Measurements from ENCODE around the gene POMGNT2.
"Not testable (repeated sequence)": the region's sequence is repeated elsewhere in the genome, so short reads cannot be mapped to it uniquely, and the experiment has no call there.

The POMGNT2 gene

DNA sequence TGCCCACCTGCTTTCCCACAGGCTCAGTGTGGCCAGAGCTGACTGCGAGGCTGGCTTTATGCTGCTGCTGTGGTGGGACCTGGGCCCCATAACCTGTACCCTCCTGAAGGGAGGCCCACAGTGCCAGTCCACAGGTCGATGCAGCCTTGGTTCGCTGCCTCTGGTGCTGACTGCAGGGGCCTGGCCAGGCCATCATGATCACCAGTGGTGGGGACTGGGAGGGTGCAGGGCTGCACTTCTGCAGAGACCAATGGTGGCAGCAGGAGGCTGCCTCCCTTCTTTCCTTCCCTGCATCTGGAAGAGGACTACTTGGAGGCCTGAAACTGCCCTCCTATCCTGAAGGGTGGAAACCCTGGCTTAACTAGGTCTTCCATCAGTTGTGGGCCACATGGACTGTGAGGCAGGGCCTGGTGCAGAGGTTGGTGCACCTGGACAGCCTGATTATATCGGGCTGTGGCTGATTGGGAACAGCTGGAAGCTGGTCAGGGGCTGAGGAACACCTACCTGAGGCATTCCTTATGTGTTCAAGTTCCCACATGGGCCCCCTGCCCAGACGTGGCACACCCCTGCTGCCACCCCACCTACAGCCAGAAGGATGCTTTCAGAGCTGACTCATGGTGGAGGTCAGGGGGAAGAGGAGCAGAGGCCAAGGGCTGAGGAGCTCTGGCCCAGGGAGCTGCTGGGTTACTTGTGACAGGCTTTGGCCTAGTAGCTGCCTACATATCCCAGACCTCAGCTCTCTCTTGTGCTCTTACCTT is 29.8 kb downstream of the POMGNT2 start:
- no peak for DNase-seq (ENCODE audit: low spot score)

DNA sequence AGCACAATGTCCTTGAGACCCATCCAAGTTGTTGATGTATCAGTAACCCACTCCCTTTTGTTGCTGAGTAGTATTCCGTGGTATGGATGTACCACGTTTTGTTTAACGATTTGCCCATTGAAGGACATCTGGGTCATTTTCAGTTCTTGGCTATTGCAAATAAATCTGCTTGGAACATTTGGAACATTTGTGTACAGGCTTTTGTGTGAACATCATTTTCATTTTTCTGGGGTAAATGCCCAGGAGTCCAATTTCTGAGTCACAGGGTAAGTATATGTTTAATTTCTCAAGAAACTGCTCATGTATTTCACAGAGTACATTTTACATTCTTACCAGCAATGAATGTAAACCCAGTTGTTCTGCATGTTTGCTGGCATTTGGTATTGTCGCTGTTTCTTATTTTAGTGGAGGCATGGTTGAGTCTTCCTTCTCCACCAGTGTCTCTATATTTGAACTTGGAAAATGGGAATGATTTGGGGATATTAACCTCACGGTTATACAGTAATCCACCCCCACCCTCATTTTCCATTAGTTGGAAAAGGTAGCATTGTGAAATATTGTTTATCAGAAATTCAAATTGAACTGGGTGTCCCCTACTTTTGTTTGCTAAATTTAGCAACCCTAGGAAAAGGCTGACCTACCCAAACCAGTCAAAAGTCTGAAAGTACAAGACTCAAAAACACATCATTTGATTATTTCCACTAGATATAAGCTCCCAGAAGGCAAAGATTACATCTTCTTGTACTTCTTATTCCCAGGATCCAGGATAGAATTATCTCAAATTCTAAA is 30.8 kb downstream of the POMGNT2 start:
- DNase-seq (ENCODE audit: low spot score) = no peak

DNA sequence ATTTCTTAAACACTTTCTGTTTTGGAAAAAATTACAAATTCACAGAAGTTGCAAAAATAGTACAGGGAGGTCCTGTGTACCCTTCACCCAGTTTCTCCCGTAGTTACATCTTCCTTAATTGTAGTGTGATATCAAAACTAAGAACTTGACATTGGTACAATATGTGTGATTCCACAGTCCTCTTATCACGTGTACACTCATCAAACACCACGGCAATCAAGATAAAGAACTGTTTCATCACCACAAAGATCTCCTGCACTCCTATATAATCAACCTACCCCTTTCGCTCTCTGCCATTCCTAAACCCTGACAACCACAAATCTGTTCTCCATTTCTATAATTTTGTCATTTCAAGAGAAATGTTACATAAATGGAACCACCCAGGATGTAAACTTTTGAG is 31.4 kb downstream of the POMGNT2 start:
- DNase-seq (ENCODE audit: low spot score) = no peak

DNA sequence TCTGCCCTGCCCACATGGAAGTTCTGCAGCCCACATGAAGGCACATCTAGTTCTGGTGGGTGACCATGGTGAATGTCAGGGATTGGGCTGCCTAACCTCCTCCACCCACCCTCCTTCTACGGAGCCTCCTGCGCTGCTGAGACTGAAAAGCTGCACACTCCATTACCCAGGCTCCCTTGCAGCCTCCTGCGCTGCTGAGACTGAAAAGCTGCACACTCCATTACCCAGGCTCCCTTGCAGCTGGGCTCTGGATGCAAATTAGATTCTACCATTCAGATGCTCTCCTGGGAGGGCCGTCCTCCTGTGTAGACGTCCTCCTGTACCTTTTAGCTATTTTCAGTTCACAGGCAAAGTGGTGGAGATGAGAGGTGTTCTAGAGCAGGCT is 32.1 kb downstream of the POMGNT2 start:
- peak; percentile 79 for DNase-seq (ENCODE audit: low spot score)

DNA sequence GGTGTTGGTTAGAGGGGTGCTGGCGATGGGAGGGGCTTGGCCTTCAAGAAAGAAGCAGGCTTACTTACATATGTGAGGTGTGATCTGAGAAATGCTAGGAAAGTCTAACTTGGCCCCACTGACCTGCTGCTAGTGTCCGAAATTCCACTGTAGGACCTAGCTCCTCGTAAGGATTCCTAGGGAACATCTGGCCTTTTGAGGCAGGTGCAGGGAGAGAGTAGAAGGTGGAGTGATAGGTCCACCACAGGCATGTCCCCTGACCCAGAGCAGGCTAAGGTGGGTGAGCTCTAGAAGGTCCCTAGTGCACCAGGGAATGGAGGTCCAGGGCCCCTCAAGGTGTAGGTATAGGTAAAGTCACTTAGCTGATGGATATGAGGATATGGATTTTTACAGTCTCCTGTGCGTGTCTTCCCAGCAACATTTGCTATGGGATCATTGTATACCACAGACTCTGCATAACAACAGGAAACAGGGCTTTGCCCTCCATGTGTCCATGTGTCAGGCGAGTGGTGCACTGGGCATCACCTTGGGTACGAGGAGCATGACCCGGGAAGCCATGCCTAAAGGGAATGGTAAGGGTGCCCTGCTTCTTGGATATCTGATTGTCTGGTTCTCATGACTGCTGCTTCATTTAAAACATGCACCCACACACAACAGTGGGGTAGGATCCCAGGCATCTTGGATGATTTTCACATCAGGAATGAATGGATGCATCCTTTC is 32.6 kb downstream of the POMGNT2 start:
- no peak for DNase-seq (ENCODE audit: low spot score)

DNA sequence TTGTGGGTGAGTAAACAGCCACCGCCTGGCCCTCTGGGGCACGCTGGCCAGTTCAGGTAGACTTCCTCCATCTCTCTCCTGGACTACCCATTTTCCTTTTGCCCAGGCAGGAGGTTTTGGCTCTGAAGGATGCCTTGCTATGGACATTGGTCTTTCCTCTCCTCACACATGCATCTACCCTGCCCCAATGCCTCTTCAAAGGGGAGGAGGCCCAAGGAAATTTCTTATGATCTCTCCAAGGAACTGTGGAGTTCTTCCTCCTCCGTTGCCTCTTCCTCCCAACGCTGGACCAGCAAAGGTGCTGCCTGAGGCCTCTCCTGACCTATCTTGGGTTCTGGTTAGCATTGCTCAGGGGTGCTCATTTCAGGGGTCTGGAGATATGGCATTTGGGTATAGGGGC is 33.5 kb downstream of the POMGNT2 start:
- DNase-seq (ENCODE audit: low spot score) = no peak

DNA sequence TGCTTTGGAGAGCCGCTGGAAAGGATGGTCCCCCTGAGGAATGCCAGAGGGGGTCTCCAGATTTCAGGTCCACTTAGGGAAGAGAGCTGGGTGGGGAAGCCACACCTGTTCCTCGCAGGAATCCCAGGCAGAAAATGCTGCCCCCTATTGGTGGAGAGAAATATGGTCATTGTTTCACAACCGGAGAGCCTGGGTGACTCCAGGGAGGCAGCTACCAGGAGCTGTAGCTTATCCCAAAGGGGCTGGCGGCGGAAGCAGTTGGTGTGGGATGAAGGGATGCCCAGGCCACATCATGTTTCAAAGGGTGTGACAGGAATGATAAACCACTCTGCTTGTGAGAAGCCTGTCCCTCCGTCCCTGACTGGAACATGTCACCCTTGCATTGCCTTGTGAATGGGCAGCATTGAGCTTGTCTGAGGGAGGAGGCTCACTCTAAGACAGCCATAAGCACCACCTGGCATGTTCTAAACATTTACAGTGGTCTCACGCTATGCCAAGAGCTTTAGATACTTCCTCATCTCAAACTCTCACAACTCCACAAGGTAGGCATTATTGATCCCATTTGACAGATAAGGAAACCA is 34.5 kb downstream of the POMGNT2 start:
- no peak for DNase-seq (ENCODE audit: low spot score)

DNA sequence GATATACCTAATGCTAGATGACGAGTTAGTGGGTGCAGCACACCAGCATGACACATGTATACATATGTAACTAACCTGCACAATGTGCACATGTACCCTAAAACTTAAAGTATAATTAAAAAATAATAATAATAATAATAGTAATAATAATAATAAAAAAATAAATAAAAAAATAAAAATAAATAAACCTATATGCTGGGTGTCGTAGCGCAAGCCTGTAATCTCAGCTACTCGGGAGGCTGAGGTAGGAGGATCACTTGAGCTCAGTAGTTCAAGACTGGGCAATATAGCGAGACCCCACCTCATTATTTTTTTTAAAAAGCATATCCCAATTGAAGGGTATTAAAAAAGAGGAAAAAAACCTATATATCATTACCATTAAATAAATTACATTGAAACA is 35.2 kb downstream of the POMGNT2 start:
- not testable (repeated sequence) for DNase-seq (ENCODE audit: low spot score)

DNA sequence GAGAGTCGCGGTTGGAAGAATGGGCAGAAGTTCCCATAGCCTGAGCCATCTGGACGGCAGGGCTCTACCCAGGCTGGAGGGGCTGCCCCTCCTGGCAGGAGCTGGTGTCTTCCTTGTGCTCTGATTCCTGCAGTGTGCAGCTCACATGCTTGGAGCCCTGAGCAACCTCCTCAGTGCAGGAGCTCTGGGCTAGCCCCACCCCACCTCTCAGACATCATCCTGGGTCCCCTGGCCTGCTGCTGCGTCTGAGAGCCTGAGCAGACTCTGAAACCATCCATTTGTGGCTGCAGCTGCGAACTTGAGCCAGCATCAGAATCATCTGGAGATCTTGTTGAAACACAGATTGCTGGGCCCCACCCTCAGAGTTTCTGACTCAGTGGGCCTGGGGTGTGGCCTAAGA is 42.8 kb downstream of the POMGNT2 start:
- no peak for DNase-seq (ENCODE audit: low spot score)

DNA sequence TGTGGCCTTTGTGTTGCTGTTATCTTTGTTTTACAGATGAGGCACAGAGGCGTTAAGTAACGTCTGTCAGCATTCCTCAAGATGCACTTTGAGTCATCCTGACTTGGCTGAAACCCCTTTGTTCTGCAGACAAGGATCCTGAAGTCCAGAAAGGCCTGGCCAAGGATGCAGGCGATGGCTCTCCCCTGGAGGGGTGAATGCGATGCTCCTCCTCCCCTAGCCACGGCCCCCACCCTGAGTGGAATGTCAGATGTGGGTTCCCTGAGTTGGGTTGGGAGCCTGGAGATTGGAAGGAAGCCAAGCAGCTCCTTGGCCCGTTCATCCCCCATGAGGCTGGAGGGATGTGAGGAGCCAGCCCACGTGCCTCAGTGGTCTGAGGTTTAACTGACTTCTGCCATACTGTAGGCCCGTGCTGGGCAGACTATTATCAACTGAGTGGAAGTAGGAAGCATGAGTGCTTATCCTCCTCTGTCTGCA is 43.3 kb downstream of the POMGNT2 start:
- no peak for DNase-seq (ENCODE audit: low spot score)

DNA sequence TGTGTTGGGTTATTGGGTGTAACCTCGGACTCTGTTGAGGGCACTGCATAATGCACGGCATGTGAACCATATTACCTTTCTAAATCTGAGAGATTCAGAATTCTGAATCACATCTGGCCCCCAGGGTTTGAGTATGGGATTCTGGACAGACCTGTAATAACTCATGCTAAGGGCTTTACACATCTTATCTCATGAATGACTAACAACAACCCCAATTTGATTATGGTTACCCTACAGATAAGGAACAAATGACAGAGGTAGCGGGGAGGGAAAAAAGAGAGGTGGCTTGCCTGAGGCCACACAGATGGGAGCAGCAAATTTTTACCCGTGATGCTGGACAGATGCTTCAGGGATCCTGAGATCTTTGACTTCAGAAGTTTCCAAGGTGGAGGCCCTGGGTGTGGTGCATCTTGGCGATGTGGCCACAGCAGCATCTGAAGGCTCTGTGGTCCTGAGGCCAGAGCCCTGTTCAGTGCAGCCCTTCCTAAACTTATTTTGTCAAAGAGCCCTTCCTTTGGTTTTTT is 43.8 kb downstream of the POMGNT2 start:
- DNase-seq (ENCODE audit: low spot score) = no peak

DNA sequence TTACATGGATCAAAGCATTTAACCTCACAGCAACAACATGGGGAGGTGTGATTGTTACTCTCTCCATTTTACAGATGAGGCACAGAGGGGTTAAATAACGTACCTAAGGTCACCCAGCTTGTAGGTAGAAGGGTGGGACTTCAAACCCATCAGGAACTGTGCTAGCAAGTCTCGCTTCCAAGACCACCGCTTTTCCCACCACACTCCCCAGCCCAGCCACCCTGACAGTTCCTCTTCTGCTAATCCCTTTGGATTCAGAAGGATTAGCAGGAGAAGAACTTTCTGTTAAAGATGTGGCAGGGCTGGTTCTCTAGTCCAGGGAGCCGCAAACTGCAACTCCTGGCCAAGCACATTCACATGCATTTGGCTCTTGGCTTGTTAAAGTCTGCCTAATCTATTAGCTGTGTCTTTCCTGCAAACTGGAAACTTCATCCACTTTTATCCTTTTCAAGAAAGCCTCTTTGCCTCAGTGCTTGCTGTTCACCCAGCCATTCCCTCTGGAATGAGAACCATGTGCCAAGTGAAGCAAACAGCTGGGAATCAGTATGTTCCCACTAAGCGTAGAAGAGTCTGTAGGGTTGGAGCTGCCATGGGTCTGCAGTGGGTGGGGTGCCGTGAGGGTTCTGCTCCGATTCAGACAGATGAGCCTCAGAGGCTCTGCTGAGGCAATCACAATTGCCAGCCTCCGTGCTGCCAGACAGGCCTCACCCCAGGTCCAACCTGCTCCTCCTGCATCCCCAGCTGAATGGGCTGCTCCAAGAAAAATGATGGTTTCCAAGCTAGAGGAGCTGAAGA is 44.6 kb downstream of the POMGNT2 start:
- DNase-seq (ENCODE audit: low spot score) = no peak

DNA sequence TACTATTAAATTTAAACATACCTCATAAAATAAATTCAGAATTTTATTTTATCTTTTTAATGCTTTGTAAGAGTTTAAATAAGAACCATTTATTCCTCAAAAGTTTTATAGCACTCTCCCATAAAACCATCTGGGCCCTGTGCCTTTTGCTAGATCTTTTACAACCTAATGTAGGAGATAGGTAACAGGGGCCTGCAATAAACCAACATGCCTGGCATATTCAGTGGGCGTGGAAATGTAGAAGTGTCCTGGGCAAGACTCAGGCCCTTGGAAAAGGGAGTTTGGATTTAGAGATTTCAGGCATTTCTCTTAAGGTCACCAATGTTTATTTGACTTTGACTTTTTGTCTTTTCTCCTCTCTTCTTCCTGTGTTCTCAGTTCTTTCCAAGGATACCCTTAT is 46.4 kb downstream of the POMGNT2 start:
- no peak for DNase-seq (ENCODE audit: low spot score)

DNA sequence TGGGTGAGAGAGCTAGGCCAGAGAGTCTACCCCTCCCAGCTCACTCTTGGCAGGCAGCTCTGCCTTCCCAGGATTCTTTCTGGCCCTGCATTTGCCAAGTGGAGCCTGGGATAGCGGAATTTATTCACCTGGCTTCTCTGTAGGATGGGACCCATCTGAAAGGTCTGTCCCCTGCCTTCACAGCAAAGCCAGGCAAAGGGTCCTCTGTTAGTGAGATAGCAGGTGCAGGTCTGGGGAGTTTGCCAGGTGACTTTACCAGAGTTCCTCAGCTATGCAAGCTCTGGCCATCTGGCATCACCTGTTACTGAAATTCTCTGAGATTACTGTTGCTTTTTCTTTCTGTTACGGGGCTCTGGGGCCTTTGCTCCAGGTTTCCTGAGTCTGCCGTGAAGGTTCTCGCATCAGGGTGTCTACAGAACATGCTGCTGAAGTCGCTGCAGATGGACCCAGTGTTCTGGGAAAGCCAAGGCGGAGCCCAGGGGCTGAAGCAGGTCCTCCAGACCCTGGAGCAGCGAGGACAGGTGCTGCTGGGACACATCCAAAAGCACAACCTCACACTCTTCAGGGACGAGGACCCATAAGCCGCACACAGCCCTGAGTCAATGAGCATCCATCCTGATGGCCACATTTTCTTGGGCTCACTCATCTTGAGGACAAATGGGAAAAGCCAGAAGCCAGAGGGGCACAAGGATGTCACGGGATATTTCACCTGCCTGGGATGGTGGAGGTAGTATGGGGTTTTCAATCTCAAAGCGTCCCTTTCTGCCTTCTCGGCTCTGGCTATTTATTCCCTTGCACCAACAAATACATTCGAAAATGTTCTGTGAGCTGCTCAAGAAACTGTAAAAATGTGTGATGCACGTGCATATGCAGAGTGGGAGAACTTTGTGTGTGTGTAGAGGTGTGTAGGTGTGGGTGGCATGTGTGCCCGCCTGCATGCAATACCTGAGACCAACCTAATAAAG is 49.8 kb downstream of the POMGNT2 start:
- DNase-seq (ENCODE audit: low spot score) = no peak

DNA sequence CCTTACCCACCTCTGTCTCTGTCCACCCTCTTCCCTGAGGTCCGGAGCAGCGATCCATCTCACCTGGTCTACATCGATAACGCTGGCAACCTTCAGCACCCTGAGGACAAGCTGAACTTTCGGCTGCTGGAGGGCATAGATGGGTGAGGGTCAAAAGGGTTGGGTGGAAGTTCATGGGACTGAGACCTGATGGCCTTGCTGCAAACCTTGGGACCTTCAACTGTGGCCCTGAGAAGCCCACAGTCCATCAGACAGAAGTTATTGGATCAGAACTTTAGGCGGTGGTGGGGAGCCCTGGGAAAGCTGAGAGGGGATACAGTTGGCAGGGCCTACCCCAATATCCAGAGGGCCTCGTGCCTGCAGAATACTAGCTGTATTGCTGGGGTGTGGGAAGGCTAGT is 50.5 kb downstream of the POMGNT2 start:
- DNase-seq (ENCODE audit: low spot score) = no peak

DNA sequence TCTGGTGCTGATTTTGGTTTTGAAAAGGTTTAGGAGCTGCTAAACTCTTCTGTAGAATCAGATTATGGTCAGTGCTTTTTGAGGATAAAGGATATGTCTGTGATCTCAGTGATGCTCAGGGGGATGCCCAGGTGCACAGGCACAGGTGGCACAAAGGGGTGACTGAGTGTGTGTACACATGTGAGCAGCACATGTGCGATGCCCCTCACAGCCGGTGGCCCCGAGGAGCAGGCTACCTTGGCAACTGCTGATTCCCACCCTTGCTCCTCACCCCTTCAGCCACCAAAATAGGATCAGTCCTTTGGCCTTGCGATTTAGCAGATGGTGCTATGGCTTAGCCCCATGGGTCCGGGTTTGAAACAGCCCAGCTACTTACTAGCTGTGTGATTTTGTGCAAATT is 51.1 kb downstream of the POMGNT2 start:
- no peak for DNase-seq (ENCODE audit: low spot score)

DNA sequence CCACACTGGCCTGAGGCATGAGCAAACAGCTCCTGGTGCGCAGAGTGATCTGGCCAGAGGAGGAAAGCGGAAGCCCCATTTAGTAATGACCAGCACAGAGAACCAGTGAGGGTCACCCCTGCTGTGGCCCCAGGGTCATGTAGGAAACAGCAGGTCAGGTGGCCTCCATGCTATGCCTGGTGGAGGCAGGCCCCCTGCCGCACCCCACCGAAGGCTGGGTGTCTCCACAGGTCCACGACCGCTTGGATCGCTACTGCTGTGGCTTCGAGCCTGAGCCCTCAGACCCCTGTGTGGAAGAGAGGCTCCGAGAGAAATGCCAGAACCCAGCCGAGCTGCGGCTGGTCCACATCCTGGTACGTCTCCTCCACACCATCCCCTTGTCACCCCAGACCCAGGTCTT is 52.6 kb downstream of the POMGNT2 start:
- no peak for DNase-seq (ENCODE audit: low spot score)

DNA sequence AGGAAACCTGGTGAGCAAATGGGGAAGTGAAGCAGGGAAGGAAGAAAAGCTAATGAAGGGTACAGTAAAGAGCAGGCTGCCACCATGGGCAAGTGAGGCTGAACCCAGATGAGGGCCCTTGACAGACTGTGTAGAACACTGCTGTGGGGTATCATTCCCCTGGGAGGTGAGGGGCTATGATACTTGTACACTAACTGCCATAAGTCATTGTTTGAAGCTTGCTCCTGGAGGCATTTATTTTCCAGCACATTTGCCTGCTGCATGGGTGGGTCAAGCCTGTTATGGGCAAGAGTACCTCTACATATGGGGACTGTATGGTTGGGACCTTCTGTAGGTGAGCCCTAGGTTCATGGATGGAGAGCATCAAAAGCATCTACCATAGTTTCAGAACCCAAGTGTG is 57.4 kb downstream of the POMGNT2 start:
- no peak for DNase-seq (ENCODE audit: low spot score)

DNA sequence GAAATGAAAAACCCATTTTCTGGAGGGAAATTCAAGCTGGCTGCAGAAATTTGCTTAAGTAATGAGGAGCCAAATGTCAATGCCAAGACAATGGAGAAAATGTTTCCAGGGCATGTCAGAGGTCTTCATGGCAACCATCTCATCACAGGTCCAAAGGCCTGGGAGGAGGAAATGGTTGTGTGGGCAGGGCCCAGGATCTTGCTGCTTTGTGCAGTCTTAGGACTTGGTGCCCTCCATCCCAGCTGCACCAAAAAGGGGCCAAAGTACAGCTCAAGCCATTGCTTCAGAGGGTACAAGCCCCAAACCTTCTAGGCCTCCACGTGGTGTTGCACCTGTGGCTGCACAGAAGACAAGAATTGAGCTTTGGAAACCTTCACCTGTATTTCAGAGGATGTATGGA is 59.3 kb downstream of the POMGNT2 start:
- DNase-seq (ENCODE audit: low spot score) = no peak

DNA sequence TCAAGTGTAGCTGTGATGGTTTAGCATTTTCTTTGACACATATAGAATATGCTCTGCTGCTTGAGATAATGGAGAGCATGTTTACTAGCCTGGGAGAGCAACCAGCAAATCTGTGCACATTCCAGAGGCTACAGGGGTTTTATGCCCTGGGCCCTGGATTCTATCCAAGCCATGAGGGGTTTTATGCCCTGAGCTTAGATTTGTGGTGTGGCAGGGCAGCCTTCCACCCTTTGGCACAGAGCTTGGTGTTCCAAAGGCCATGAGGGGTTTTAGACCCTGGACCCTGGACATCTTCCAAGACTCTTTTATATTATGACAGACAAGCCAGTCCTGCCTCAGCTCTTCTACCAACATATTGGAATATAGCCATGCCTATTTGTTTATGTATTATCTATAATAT is 60.8 kb downstream of the POMGNT2 start:
- DNase-seq (ENCODE audit: low spot score) = not testable (repeated sequence)
